Measurements from ENCODE around the gene SMCO1.
"Not testable (repeated sequence)": the region's sequence is repeated elsewhere in the genome, so short reads cannot be mapped to it uniquely, and the experiment has no call there.

The SMCO1 gene

GRCh38 chr3:196471551-196471950 lies 43.6 kb downstream of the SMCO1 start:
- no peak for TF ChIP-seq CTCF (conservative IDR thresholded peaks at IDR 0.05; ENCODE audit: low read depth)
- no peak for DNase-seq (ENCODE audit: low spot score)
- POLR2A ChIA-PET (ENCODE audit: low non-redundant PET): no interaction called here
- H3K27ac ChIP-seq: no peak overlapping the region
- CTCF ChIA-PET: interaction anchor here (0.6 kb wide), 1 partner anchor 292 kb away, joined by 5 read pairs; no protein-coding TSS in a partner anchor

- H3K27ac ChIP-seq; DNase-seq (ENCODE audit: low spot score); CTCF ChIA-PET; POLR2A ChIA-PET (ENCODE audit: low non-redundant PET): not testable (repeated sequence)
Observed at GRCh38 chr3:196470182-196470581, 45.0 kb downstream of the SMCO1 start.

GRCh38 chr3:196463804-196464203 lies 51.3 kb downstream of the SMCO1 start:
- POLR2A ChIA-PET (ENCODE audit: low non-redundant PET): no interaction called here
- DNase-seq (ENCODE audit: low spot score): no peak
- no peak overlapping the region for H3K27ac ChIP-seq
- no peak for TF ChIP-seq CTCF (conservative IDR thresholded peaks at IDR 0.05; ENCODE audit: low read depth)
- CTCF ChIA-PET: interaction anchor here (0.5 kb wide), 1 partner anchor 768 kb away, joined by 3 read pairs; no protein-coding TSS in a partner anchor

GRCh38 chr3:196463478-196463756 lies 51.7 kb downstream of the SMCO1 start:
- DNase-seq (ENCODE audit: low spot score): no peak
- TF ChIP-seq CTCF (conservative IDR thresholded peaks at IDR 0.05; ENCODE audit: low read depth): no peak
- ChIA-PET POLR2A (ENCODE audit: low non-redundant PET) (no interaction called here), CTCF (no interaction called here)
- H3K27ac ChIP-seq: no peak overlapping the region

GRCh38 chr3:196462680-196463477 lies 52.3 kb downstream of the SMCO1 start:
- CTCF ChIA-PET; DNase-seq (ENCODE audit: low spot score); H3K27ac ChIP-seq; POLR2A ChIA-PET (ENCODE audit: low non-redundant PET): not testable (repeated sequence)

- CTCF ChIA-PET: no interaction called here
- POLR2A ChIA-PET (ENCODE audit: low non-redundant PET): no interaction called here
- H3K27ac ChIP-seq: no peak overlapping the region
- DNase-seq (ENCODE audit: low spot score): no peak
- no peak for TF ChIP-seq CTCF (conservative IDR thresholded peaks at IDR 0.05; ENCODE audit: low read depth)
Observed at GRCh38 chr3:196458063-196458462, 57.1 kb downstream of the SMCO1 start.

GRCh38 chr3:196457470-196457869 lies 57.7 kb downstream of the SMCO1 start:
- POLR2A ChIA-PET (ENCODE audit: low non-redundant PET); DNase-seq (ENCODE audit: low spot score); CTCF ChIA-PET; H3K27ac ChIP-seq: not testable (repeated sequence)
